Measurements from ENCODE around the gene ZBTB16. TPM values are rescaled to one million over a fixed set of nuclear protein-coding genes. Genes with fewer than 3 reads are reported as not detected.

Gene ZBTB16
- total RNA-seq, 1 donor from 2014 or later, result 0.54 TPM

GRCh38 chr11:114140826-114141225, 81.3 kb downstream of the ZBTB16 start:
- Mint-ChIP-seq H3K4me1 (ENCODE audit: unreplicated experiment) (peaks cover 39% of the 10 kb centered on the region), H3K27me3 (ENCODE audit: unreplicated experiment) (no peaks in the 10 kb centered on the region), H3K27ac (ENCODE audit: unreplicated experiment) (no peak overlapping the region), H3K9me3 (ENCODE audit: unreplicated experiment) (no peaks in the 10 kb centered on the region), H3K36me3 (ENCODE audit: low read depth, unreplicated experiment) (no peaks in the 10 kb centered on the region), H3K4me3 (ENCODE audit: unreplicated experiment) (no peak overlapping the region)
- TF ChIP-seq CTCF (IDR thresholded peaks at IDR 0.05; ENCODE audit: unreplicated experiment), result no peak
- no peak for DNase-seq (ENCODE audit: low spot score)

GRCh38 chr11:114141863-114142580, 82.5 kb downstream of the ZBTB16 start:
- H3K9me3 Mint-ChIP-seq (ENCODE audit: unreplicated experiment), result no peaks in the 10 kb centered on the region
- H3K4me3 Mint-ChIP-seq (ENCODE audit: unreplicated experiment), result no peak overlapping the region
- H3K27me3 Mint-ChIP-seq (ENCODE audit: unreplicated experiment), result no peaks in the 10 kb centered on the region
- H3K36me3 Mint-ChIP-seq (ENCODE audit: low read depth, unreplicated experiment), result no peaks in the 10 kb centered on the region
- H3K27ac Mint-ChIP-seq (ENCODE audit: unreplicated experiment), result no peak overlapping the region
- H3K4me1 Mint-ChIP-seq (ENCODE audit: unreplicated experiment), result peaks cover 28% of the 10 kb centered on the region
- TF ChIP-seq CTCF (IDR thresholded peaks at IDR 0.05; ENCODE audit: unreplicated experiment), result no peak
- DNase-seq (ENCODE audit: low spot score), result no peak

- H3K4me1 Mint-ChIP-seq (ENCODE audit: unreplicated experiment), result peaks cover 23% of the 10 kb centered on the region
- no peak overlapping the region for H3K4me3 Mint-ChIP-seq (ENCODE audit: unreplicated experiment)
- no peak for TF ChIP-seq CTCF (IDR thresholded peaks at IDR 0.05; ENCODE audit: unreplicated experiment)
- H3K27me3 Mint-ChIP-seq (ENCODE audit: unreplicated experiment), result no peaks in the 10 kb centered on the region
- H3K36me3 Mint-ChIP-seq (ENCODE audit: low read depth, unreplicated experiment), result no peaks in the 10 kb centered on the region
- H3K9me3 Mint-ChIP-seq (ENCODE audit: unreplicated experiment), result no peaks in the 10 kb centered on the region
- no peak overlapping the region for H3K27ac Mint-ChIP-seq (ENCODE audit: unreplicated experiment)
- no peak for DNase-seq (ENCODE audit: low spot score)
Observed at GRCh38 chr11:114142707-114143106, 83.2 kb downstream of the ZBTB16 start.

- no peak for TF ChIP-seq CTCF (IDR thresholded peaks at IDR 0.05; ENCODE audit: unreplicated experiment)
- DNase-seq (ENCODE audit: low spot score), result no peak
- Mint-ChIP-seq H3K27ac (ENCODE audit: unreplicated experiment) (no peak overlapping the region), H3K9me3 (ENCODE audit: unreplicated experiment) (no peaks in the 10 kb centered on the region), H3K4me1 (ENCODE audit: unreplicated experiment) (peaks cover 6% of the 10 kb centered on the region), H3K4me3 (ENCODE audit: unreplicated experiment) (no peak overlapping the region), H3K36me3 (ENCODE audit: low read depth, unreplicated experiment) (no peaks in the 10 kb centered on the region), H3K27me3 (ENCODE audit: unreplicated experiment) (no peaks in the 10 kb centered on the region)
Observed at GRCh38 chr11:114145166-114145775, 85.8 kb downstream of the ZBTB16 start.

GRCh38 chr11:114147375-114148012, 88.0 kb downstream of the ZBTB16 start:
- peaks cover 4% of the 10 kb centered on the region for H3K9me3 Mint-ChIP-seq (ENCODE audit: unreplicated experiment)
- no peak for TF ChIP-seq CTCF (IDR thresholded peaks at IDR 0.05; ENCODE audit: unreplicated experiment)
- peaks cover 1% of the 10 kb centered on the region for H3K27me3 Mint-ChIP-seq (ENCODE audit: unreplicated experiment)
- peaks cover 3% of the 10 kb centered on the region for H3K4me1 Mint-ChIP-seq (ENCODE audit: unreplicated experiment)
- DNase-seq (ENCODE audit: low spot score), result no peak
- no peak overlapping the region for H3K4me3 Mint-ChIP-seq (ENCODE audit: unreplicated experiment)
- H3K27ac Mint-ChIP-seq (ENCODE audit: unreplicated experiment), result no peak overlapping the region
- no peaks in the 10 kb centered on the region for H3K36me3 Mint-ChIP-seq (ENCODE audit: low read depth, unreplicated experiment)

Measured in endothelial cell (in vitro differentiated cells).